Ishikawa (cell line): ENCODE results near the gene ANK2.

Experiments
- CEBPB ChIP-seq: IDR thresholded peaks from 2 replicates; pipeline ENCODE4 v1.6.1; 2012
- CREB1 ChIP-seq: IDR thresholded peaks from 2 replicates; pipeline ENCODE4 v1.6.1; 2012; ENCODE audit warnings: low read depth
- EGR1 ChIP-seq: IDR thresholded peaks from 2 replicates; pipeline ENCODE4 v1.6.1; 2012
- EP300 ChIP-seq: IDR thresholded peaks from 2 replicates; pipeline ENCODE4 v1.6.1; 2012; ENCODE audit warnings: borderline replicate concordance
- FOXM1 ChIP-seq: IDR thresholded peaks from 2 replicates; pipeline ENCODE4 v1.6.1; 2012; ENCODE audit warnings: low read depth, borderline replicate concordance
- NFIC ChIP-seq: IDR thresholded peaks from 2 replicates; pipeline ENCODE4 v1.6.1; 2012
- RAD21 ChIP-seq: IDR thresholded peaks from 2 replicates; pipeline ENCODE4 v1.6.1; 2012; ENCODE audit warnings: low read depth
- TAF1 ChIP-seq: IDR thresholded peaks from 2 replicates; pipeline ENCODE4 v1.6.1; 2012; ENCODE audit warnings: low read depth, mild to moderate bottlenecking
- TCF12 ChIP-seq: IDR thresholded peaks from 2 replicates; pipeline ENCODE4 v1.6.1; 2012; ENCODE audit warnings: low read depth
- YY1 ChIP-seq: IDR thresholded peaks from 2 replicates; pipeline ENCODE4 v1.6.1; 2012; ENCODE audit warnings: low read depth
- ZBTB7A ChIP-seq: IDR thresholded peaks from 2 replicates; pipeline ENCODE4 v1.6.1; 2012; ENCODE audit warnings: low read depth
- TF ChIP-seq, protein P1 (sequence below): IDR thresholded peaks from 2 replicates; pipeline ENCODE4 v1.6.1; 2012
- TF ChIP-seq, protein P2 (sequence below): IDR thresholded peaks from 2 replicates; pipeline ENCODE4 v1.6.1; 2012; ENCODE audit warnings: low read depth, mild to moderate bottlenecking

- TF ChIP-seq, protein P1, sequence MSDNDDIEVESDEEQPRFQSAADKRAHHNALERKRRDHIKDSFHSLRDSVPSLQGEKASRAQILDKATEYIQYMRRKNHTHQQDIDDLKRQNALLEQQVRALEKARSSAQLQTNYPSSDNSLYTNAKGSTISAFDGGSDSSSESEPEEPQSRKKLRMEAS: no peak
- TF ChIP-seq, protein P2, sequence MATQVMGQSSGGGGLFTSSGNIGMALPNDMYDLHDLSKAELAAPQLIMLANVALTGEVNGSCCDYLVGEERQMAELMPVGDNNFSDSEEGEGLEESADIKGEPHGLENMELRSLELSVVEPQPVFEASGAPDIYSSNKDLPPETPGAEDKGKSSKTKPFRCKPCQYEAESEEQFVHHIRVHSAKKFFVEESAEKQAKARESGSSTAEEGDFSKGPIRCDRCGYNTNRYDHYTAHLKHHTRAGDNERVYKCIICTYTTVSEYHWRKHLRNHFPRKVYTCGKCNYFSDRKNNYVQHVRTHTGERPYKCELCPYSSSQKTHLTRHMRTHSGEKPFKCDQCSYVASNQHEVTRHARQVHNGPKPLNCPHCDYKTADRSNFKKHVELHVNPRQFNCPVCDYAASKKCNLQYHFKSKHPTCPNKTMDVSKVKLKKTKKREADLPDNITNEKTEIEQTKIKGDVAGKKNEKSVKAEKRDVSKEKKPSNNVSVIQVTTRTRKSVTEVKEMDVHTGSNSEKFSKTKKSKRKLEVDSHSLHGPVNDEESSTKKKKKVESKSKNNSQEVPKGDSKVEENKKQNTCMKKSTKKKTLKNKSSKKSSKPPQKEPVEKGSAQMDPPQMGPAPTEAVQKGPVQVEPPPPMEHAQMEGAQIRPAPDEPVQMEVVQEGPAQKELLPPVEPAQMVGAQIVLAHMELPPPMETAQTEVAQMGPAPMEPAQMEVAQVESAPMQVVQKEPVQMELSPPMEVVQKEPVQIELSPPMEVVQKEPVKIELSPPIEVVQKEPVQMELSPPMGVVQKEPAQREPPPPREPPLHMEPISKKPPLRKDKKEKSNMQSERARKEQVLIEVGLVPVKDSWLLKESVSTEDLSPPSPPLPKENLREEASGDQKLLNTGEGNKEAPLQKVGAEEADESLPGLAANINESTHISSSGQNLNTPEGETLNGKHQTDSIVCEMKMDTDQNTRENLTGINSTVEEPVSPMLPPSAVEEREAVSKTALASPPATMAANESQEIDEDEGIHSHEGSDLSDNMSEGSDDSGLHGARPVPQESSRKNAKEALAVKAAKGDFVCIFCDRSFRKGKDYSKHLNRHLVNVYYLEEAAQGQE: no peak
- TF ChIP-seq EP300: no peak
- TF ChIP-seq YY1: no peak
- no peak for TF ChIP-seq TCF12
- no peak for TF ChIP-seq EGR1
- no peak for TF ChIP-seq FOXM1
- no peak for TF ChIP-seq CEBPB
- no peak for TF ChIP-seq NFIC
- TF ChIP-seq RAD21: no peak
- TF ChIP-seq TAF1: no peak
- TF ChIP-seq CREB1: no peak
- TF ChIP-seq ZBTB7A: no peak
These were observed 28.6 kb downstream of the ANK2 start for GRCh38 chr4:113078066-113078465.
